Pancreas (tissue), 10 donors: Measurements from ENCODE around the gene LNX1. TPM values are rescaled to one million over a fixed set of nuclear protein-coding genes. Genes with fewer than 3 reads are reported as not detected.
A peak's percentile ranks its signal among the peaks of the same experiment; 100 is the strongest.

Experiments used
- ATAC-seq, 4 donors: fragments of 200-7000 bp; cut with Tn5 transposase; one replicate each; pipeline versions ENCODE4 v1.8.0 to v1.9.1; 2020; ENCODE audit warnings: mild to moderate bottlenecking in 4 of 4, moderate library complexity in 4 of 4
- DNase-seq, 6 donors: peaks; one replicate each; pipeline ENCODE4 v3.0.0-alpha.2; 2020
- FAIRE-seq: peaks from 2 replicates; lab custom pipeline; 2012; peaks lifted over from hg19 to GRCh38; lab: Jason Lieb, UNC
- H3K27ac ChIP-seq, 4 donors: fragments of 200-600 bp; sonication (generic); 1 replicate in 3 of 4; 2 replicates in 1 of 4; pipeline versions ENCODE4 v1.5.0 to v1.8.0; 2020
- H3K27me3 ChIP-seq, 4 donors: fragments of 200-600 bp; one replicate each; pipeline ENCODE4 v1.8.0; 2021
- H3K36me3 ChIP-seq, 3 donors: fragments of 200-600 bp; sonication (generic) in 1 of 3; one replicate each; pipeline versions ENCODE4 v1.5.0 to v1.8.0; 2020 to 2021
- H3K4me1 ChIP-seq, 3 donors: fragments of 200-600 bp; one replicate each; pipeline ENCODE4 v1.8.0; 2021
- H3K4me3 ChIP-seq, 4 donors: fragments of 200-600 bp; sonication (generic) in 2 of 4; one replicate each; pipeline versions ENCODE4 v1.5.0 to v1.8.0; 2020 to 2021
- H3K9me3 ChIP-seq, 4 donors: fragments of 200-600 bp; one replicate each; pipeline ENCODE4 v1.8.0; 2021
- CTCF ChIP-seq, 4 donors: fragments of 200-600 bp; sonication (generic) in 3 of 4; IDR thresholded peaks; one replicate each; pipeline versions ENCODE4 v1.5.0 to v1.8.0; 2021; ENCODE audit warnings: antibody characterized with exemption in 4 of 4
- WGBS, 2 donors: extraction: QIAGEN DNeasy Blood & Tissue Kit; methylation state at CpG; one replicate each; pipeline ENCODE4 v1.1.7; 2013; 5-methylcytosine and 5-hydroxymethylcytosine counted together
- intact Hi-C, 3 donors: fragments of 100-400 bp; cut with DNase I; formaldehyde crosslinking; loops; one replicate each; pipeline versions ENCODE4 v1.11.1 to v1.14.2; 2022
- polyA plus RNA-seq, 2 donors: library from polyadenylated mRNA; stranded (reverse); fragments of 200-250 nt; gene quantifications; one replicate each; pipeline ENCODE4 v1.2.3, GENCODE V29; 2013
- total RNA-seq, 6 donors: library from RNA; stranded (reverse); fragmentation: NEBNext Ultra II Directional in 4 of 6; extraction: Animal tissue kit (Norgen Biotek cat#: 25700) in 4 of 6; gene quantifications; one replicate each; pipeline versions ENCODE4 v1.2.1 to v1.2.4, GENCODE V29; 2021 to 2023
- donor health status: healthy with polysubstance abuse.
- donor health status: DM: no; HTN: no; CAD: no; lungs with moderate emphysema.
- donor health status: DM: no; HTN: no; CAD: no.
- donor health status: control.
- donor health status: control.
- donor health status: Bipolar disorder and iron deficiency.
- donor health status: DM: yes; HTN: yes; CAD: no.
- donor health status: DM: no; HTN: no; CAD: no.
- donor health status: DM: no; HTN: no; CAD: no.
- donor health status: DM: yes; HTN: yes; CAD: no.

LNX1 gene
- total and polyA plus RNA-seq, 8 donors: 6.1 to 18.6 (median 15.0) TPM

- no peaks in the 10 kb centered on the region for H3K27me3 ChIP-seq
- WGBS, 2 donors: 90 to 93% methylated on average over 2 of the region's 2 CpGs
- DNase-seq (no peak), ATAC-seq (no peak), FAIRE-seq (no peak)
- intact Hi-C loops: no loop called here
- no peak overlapping the region for H3K4me3 ChIP-seq
- no peak overlapping the region for H3K27ac ChIP-seq
- peaks cover 0 to 6% (median 0%) of the 10 kb centered on the region in 3 donors for H3K36me3 ChIP-seq
- no peaks in the 10 kb centered on the region for H3K9me3 ChIP-seq
- no peak for TF ChIP-seq CTCF (IDR thresholded peaks at IDR 0.05)
- peaks cover 11 to 34% (median 12%) of the 10 kb centered on the region in 3 donors for H3K4me1 ChIP-seq
These were observed 130.0 kb downstream of the LNX1 start for GRCh38 chr4:53461244-53461643.

- peak; percentile 45 for FAIRE-seq
- H3K36me3 ChIP-seq: peaks cover 0 to 11% (median 0%) of the 10 kb centered on the region in 3 donors
- ATAC-seq: peak; percentile 38 to 83 (median 66)
- no peak for TF ChIP-seq CTCF (IDR thresholded peaks at IDR 0.05)
- no peak for DNase-seq
- no peaks in the 10 kb centered on the region for H3K27me3 ChIP-seq
- peak overlapping the region in 2 of 4 donors; percentile 10 to 42 for H3K27ac ChIP-seq
- no peaks in the 10 kb centered on the region for H3K9me3 ChIP-seq
- H3K4me3 ChIP-seq: no peak overlapping the region
- peaks cover 7 to 31% (median 20%) of the 10 kb centered on the region in 3 donors for H3K4me1 ChIP-seq
- intact Hi-C loops: no loop called here
These were observed 131.7 kb downstream of the LNX1 start for GRCh38 chr4:53459548-53459947.

- DNase-seq (no peak), FAIRE-seq (no peak), ATAC-seq (peak in 2 of 4 donors; percentile 18 to 34)
- TF ChIP-seq CTCF (IDR thresholded peaks at IDR 0.05): no peak
- Histone ChIP-seq H3K4me3 (no peak overlapping the region), H3K9me3 (no peaks in the 10 kb centered on the region), H3K4me1 (peaks cover 7 to 21% (median 20%) of the 10 kb centered on the region in 3 donors), H3K27me3 (no peaks in the 10 kb centered on the region), H3K36me3 (peaks cover 0 to 21% (median 0%) of the 10 kb centered on the region in 3 donors), H3K27ac (no peak overlapping the region)
- intact Hi-C loops: no loop called here
These were observed 135.1 kb downstream of the LNX1 start for GRCh38 chr4:53456178-53456577.

GRCh38 chr4:53455766-53456165 lies 135.5 kb downstream of the LNX1 start:
- no peak overlapping the region for H3K4me3 ChIP-seq
- H3K36me3 ChIP-seq: peaks cover 0 to 21% (median 0%) of the 10 kb centered on the region in 3 donors
- ATAC-seq (peak; percentile 44 to 74 (median 65)), DNase-seq (no peak), FAIRE-seq (no peak)
- no peak overlapping the region for H3K27ac ChIP-seq
- intact Hi-C loops: no loop called here
- whole genome bisulfite sequencing, 2 donors: 46 to 50% methylated on average over 3 of the region's 3 CpGs
- H3K4me1 ChIP-seq: peaks cover 7 to 21% (median 20%) of the 10 kb centered on the region in 3 donors
- no peaks in the 10 kb centered on the region for H3K27me3 ChIP-seq
- H3K9me3 ChIP-seq: no peaks in the 10 kb centered on the region
- no peak for TF ChIP-seq CTCF (IDR thresholded peaks at IDR 0.05)

GRCh38 chr4:53453385-53453784 lies 137.9 kb downstream of the LNX1 start:
- FAIRE-seq: no peak

More at GRCh38 chr4:53453385-53453784, 137.9 kb downstream of the LNX1 start:
- TF ChIP-seq CTCF (IDR thresholded peaks at IDR 0.05): no peak
- 93 to 94% methylated on average over 2 of the region's 2 CpGs for WGBS, 2 donors
- Histone ChIP-seq H3K27ac (no peak overlapping the region), H3K4me1 (peaks cover 7 to 14% (median 13%) of the 10 kb centered on the region in 3 donors), H3K4me3 (no peak overlapping the region), H3K9me3 (no peaks in the 10 kb centered on the region), H3K27me3 (no peaks in the 10 kb centered on the region), H3K36me3 (peaks cover 0 to 21% (median 0%) of the 10 kb centered on the region in 3 donors)
- intact Hi-C loops: no loop called here
- ATAC-seq (no peak), DNase-seq (no peak)
